22Rv1 (cell line): ENCODE data around the gene CDRT4.

ENCODE experiments used
- H3K27ac ChIP-seq: fragments of 450-650 bp; 2 replicates; pipeline ENCODE4 v1.5.1; 2017
- CTCF ChIP-seq: fragments of 450-650 bp; IDR thresholded peaks from 2 replicates; pipeline ENCODE4 v1.5.1; 2017; ENCODE audit warnings: mild to moderate bottlenecking
- ZFX ChIP-seq: fragments of 450-650 bp; IDR thresholded peaks from 2 replicates; pipeline ENCODE4 v1.6.1; 2017; ENCODE audit warnings: antibody characterized with exemption, borderline replicate concordance

The CDRT4 gene

GRCh38 chr17:15456972-15457722 lies 10.3 kb downstream of the CDRT4 start:
- H3K27ac ChIP-seq: no peak overlapping the region
- TF ChIP-seq CTCF (no peak), ZFX (no peak)

GRCh38 chr17:15456496-15456895 lies 10.9 kb downstream of the CDRT4 start:
- TF ChIP-seq ZFX (no peak), CTCF (no peak)
- no peak overlapping the region for H3K27ac ChIP-seq

DNA sequence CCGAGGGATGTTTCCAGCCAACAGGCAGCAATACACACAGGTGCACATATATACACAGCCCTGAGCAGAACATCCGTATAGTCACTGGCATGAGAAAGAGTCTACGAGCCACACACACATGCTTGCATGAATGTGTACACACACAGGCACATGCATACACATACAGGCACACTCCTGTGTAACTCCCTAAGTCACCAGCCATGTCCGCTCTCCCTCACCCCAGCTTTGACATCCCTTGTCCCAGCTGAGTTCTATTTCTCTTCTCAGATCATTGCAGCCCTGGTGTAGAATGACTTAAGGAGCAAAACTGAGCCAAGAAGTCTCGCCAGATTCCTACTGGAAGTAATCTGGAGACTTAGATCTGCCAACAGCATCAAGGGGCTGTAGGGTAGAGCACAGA lies 13.1 kb downstream of the CDRT4 start:
- H3K27ac ChIP-seq: no peak overlapping the region
- TF ChIP-seq CTCF (no peak), ZFX (no peak)

- no peak for TF ChIP-seq ZFX
- no peak for TF ChIP-seq CTCF
- H3K27ac ChIP-seq: no peak overlapping the region
Measured at GRCh38 chr17:15453782-15454181, 13.6 kb downstream of the CDRT4 start.

- TF ChIP-seq CTCF (no peak), ZFX (no peak)
- no peak overlapping the region for H3K27ac ChIP-seq
Measured at GRCh38 chr17:15453246-15453645, 14.2 kb downstream of the CDRT4 start.

GRCh38 chr17:15452746-15453145 lies 14.7 kb downstream of the CDRT4 start:
- no peak overlapping the region for H3K27ac ChIP-seq
- TF ChIP-seq ZFX (no peak), CTCF (no peak)

- TF ChIP-seq ZFX (no peak), CTCF (no peak)
- no peak overlapping the region for H3K27ac ChIP-seq
Measured at GRCh38 chr17:15451680-15452079, 15.7 kb downstream of the CDRT4 start.
